SK-N-SH (cell line): Measurements from ENCODE around the gene CLDN16. TPM values are rescaled to one million over a fixed set of nuclear protein-coding genes. Genes with fewer than 3 reads are reported as not detected.

Experiments
- CTCF ChIA-PET: fragments of 300-600, 350-600 bp; formaldehyde crosslinking; extraction: SDS; loops from one replicate; lab custom pipeline; 2021; lab: Yijun Ruan, JAX
- POLR2A ChIA-PET: fragments of 350-600 bp; sonication (Branson Sonifier 250); formaldehyde crosslinking; extraction: SDS; loops from one replicate; lab custom pipeline; 2020; ENCODE audit warnings: antibody characterized with exemption, inconsistent platforms; lab: Yijun Ruan, JAX
- DNase-seq: peaks from one replicate; pipeline ENCODE4 v3.0.0; 2012
- H2AFZ ChIP-seq: fragments of 200-600 bp; sonication (generic); 2 replicates; pipeline ENCODE4 v1.8.1; 2016; ENCODE audit warnings: antibody characterized with exemption, mild to moderate bottlenecking, low read depth
- H3F3A ChIP-seq: fragments of 200-600 bp; sonication (generic); replicated peaks from 2 replicates; pipeline ENCODE3; 2016; ENCODE audit warnings: antibody characterized with exemption, mild to moderate bottlenecking; ENCODE audit not compliant: insufficient read depth
- H3K27ac ChIP-seq, 2 experiments: fragments of 200-500 bp in 1 of 2; fragments of 200-600 bp in 1 of 2; sonication (Bioruptor generic) in 1 of 2; sonication (generic), shearing (Covaris generic) in 1 of 2; 2 replicates each; pipeline versions ENCODE4 v1.5.1 to v1.6.1; 2014 to 2016; ENCODE audit warnings: low read depth in 2 of 2, inconsistent platforms in 1 of 2, low read length in 1 of 2, mild to moderate bottlenecking in 1 of 2, mixed read lengths in 1 of 2
- H3K27me3 ChIP-seq: fragments of 200-600 bp; sonication (generic), shearing (Covaris generic); 2 replicates; pipeline ENCODE4 v1.6.1; 2016; ENCODE audit warnings: mixed run types; ENCODE audit not compliant: insufficient read depth
- H3K36me3 ChIP-seq, 2 experiments: fragments of 200-500 bp in 1 of 2; fragments of 200-600 bp in 1 of 2; sonication (Bioruptor generic) in 1 of 2; sonication (generic) in 1 of 2; replicated peaks in 1 of 2; 2 replicates each; pipeline versions ENCODE3 to v1.5.1; 2014 to 2016; ENCODE audit warnings: low read length in 1 of 2, mild to moderate bottlenecking in 1 of 2; ENCODE audit not compliant: insufficient read depth in 2 of 2, control insufficient read depth in 1 of 2
- H3K4me1 ChIP-seq, 2 experiments: fragments of 200-500 bp in 1 of 2; fragments of 200-600 bp in 1 of 2; sonication (Bioruptor generic) in 1 of 2; sonication (generic), shearing (Covaris generic) in 1 of 2; 2 replicates each; pipeline versions ENCODE4 v1.5.1 to v1.6.1; 2014 to 2016; ENCODE audit warnings: low read depth in 1 of 2, low read length in 1 of 2, mixed run types in 1 of 2; ENCODE audit not compliant: insufficient read depth in 2 of 2, control insufficient read depth in 1 of 2
- H3K4me2 ChIP-seq: fragments of 200-600 bp; sonication (generic), shearing (Covaris generic); 2 replicates; pipeline ENCODE4 v1.6.1; 2017; ENCODE audit warnings: mixed run types
- H3K4me3 ChIP-seq, 2 experiments: fragments of 200-500 bp in 1 of 2; fragments of 200-600 bp in 1 of 2; sonication (Bioruptor generic) in 1 of 2; sonication (generic), shearing (Covaris generic) in 1 of 2; 2 replicates each; pipeline versions ENCODE4 v1.5.1 to v1.8.1; 2014 to 2016; ENCODE audit warnings: low read depth in 2 of 2, inconsistent platforms in 1 of 2, low read length in 1 of 2, mild to moderate bottlenecking in 1 of 2, mixed read lengths in 1 of 2, moderate library complexity in 1 of 2
- H3K79me2 ChIP-seq: fragments of 200-600 bp; sonication (generic); 2 replicates; pipeline ENCODE4 v1.8.1; 2017; ENCODE audit warnings: mild to moderate bottlenecking; ENCODE audit not compliant: insufficient read depth
- H3K9ac ChIP-seq: fragments of 200-600 bp; sonication (generic); 2 replicates; pipeline ENCODE4 v1.6.1; 2017; ENCODE audit warnings: mixed run types
- H3K9me2 ChIP-seq: fragments of 200-600 bp; sonication (generic); 2 replicates; pipeline ENCODE4 v1.6.1; 2017; ENCODE audit warnings: mixed run types
- H3K9me3 ChIP-seq: fragments of 200-600 bp; sonication (generic); 2 replicates; pipeline ENCODE4 v1.6.1; 2017; ENCODE audit warnings: mixed run types, mild to moderate bottlenecking, moderate library complexity
- H4K20me1 ChIP-seq: fragments of 200-600 bp; sonication (generic); 2 replicates; pipeline ENCODE4 v1.6.1; 2017; ENCODE audit warnings: mild to moderate bottlenecking, mixed run types; ENCODE audit not compliant: insufficient read depth
- CHD2 ChIP-seq: fragments of 150-350 bp; IDR thresholded peaks from 2 replicates; pipeline ENCODE4 v1.6.1; 2018; ENCODE audit warnings: low read length; ENCODE audit not compliant: partially characterized antibody
- CTCF ChIP-seq: fragments of 200-600 bp; sonication (generic); IDR thresholded peaks from 2 replicates; pipeline ENCODE4 v1.6.1; 2017; ENCODE audit warnings: antibody characterized with exemption, mild to moderate bottlenecking, moderate library complexity
- EZH2phosphoT487 ChIP-seq: fragments of 200-600 bp; sonication (generic); IDR thresholded peaks from 2 replicates; pipeline ENCODE4 v1.6.1; 2017; ENCODE audit warnings: low read depth, mixed run types, mild to moderate bottlenecking, antibody characterized with exemption, moderate library complexity, borderline replicate concordance
- FOXJ3 ChIP-seq: sonication (generic); formaldehyde crosslinking; IDR thresholded peaks from 2 replicates; pipeline ENCODE4 v1.5.1; 2020; ENCODE audit warnings: mild to moderate bottlenecking, missing genetic modification reagents
- GABPA ChIP-seq: IDR thresholded peaks from 2 replicates; pipeline ENCODE4 v1.4.0; 2012; ENCODE audit warnings: low read depth, mild to moderate bottlenecking
- JUND ChIP-seq: IDR thresholded peaks from 2 replicates; pipeline ENCODE4 v1.4.0; 2012
- MAX ChIP-seq: IDR thresholded peaks from 2 replicates; pipeline ENCODE4 v1.4.0; 2012; ENCODE audit warnings: low read depth
- MEF2A ChIP-seq: IDR thresholded peaks from 2 replicates; pipeline ENCODE4 v1.4.0; 2012; ENCODE audit warnings: low read depth, borderline replicate concordance
- NRF1 ChIP-seq: IDR thresholded peaks from 2 replicates; pipeline ENCODE4 v1.6.1; 2012; ENCODE audit warnings: low read depth, mild to moderate bottlenecking, low read length
- POLR2AphosphoS5 ChIP-seq: IDR thresholded peaks from 2 replicates; pipeline ENCODE4 v1.6.1; 2012; ENCODE audit warnings: low read depth, low read length
- RAD21 ChIP-seq: IDR thresholded peaks from 2 replicates; pipeline ENCODE4 v1.6.1; 2012; ENCODE audit warnings: mild to moderate bottlenecking, low read length
- REST ChIP-seq: IDR thresholded peaks from 2 replicates; pipeline ENCODE4 v1.6.1; 2012; ENCODE audit warnings: mild to moderate bottlenecking, low read depth, low read length, moderate library complexity
- TEAD4 ChIP-seq: IDR thresholded peaks from 2 replicates; pipeline ENCODE4 v1.4.0; 2012; ENCODE audit warnings: mild to moderate bottlenecking, borderline replicate concordance; ENCODE audit not compliant: insufficient read depth
- USF2 ChIP-seq: fragments of 150-350 bp; IDR thresholded peaks from 2 replicates; pipeline ENCODE4 v1.6.1; 2017; ENCODE audit warnings: antibody characterized with exemption, low read length, low read depth, borderline replicate concordance
- YY1 ChIP-seq: IDR thresholded peaks from 2 replicates; pipeline ENCODE4 v1.4.0; 2012; ENCODE audit warnings: low read depth, mild to moderate bottlenecking
- WGBS: methylation state at CpG from one replicate; pipeline ENCODE4 v1.1.6; 2017; ENCODE audit warnings: low lambda C conversion rate; 5-methylcytosine and 5-hydroxymethylcytosine counted together
- polyA plus RNA-seq, 3 experiments: library from polyadenylated mRNA; depleted of rRNA; stranded (reverse); fragments of >200 nt; gene quantifications; 2 replicates each; pipeline ENCODE4 v1.2.3, GENCODE V29; 2012
- TF ChIP-seq, protein P1 (sequence below): fragments of 150-350 bp; IDR thresholded peaks from 2 replicates; pipeline ENCODE4 v1.6.1; 2016; ENCODE audit warnings: mild to moderate bottlenecking, low read depth, low read length
- TF ChIP-seq, protein P2 (sequence below): IDR thresholded peaks from 2 replicates; pipeline ENCODE4 v1.4.0; 2012; ENCODE audit warnings: low read depth, borderline replicate concordance

The CLDN16 gene
- polyA plus RNA-seq, 1 of the 3 experiments (the other 2 are of a cell fraction): 0.02 TPM

- peaks cover 5% of the 10 kb centered on the region; the same call in 1 of the 2 replicates for H3K27me3 ChIP-seq
- H3K4me2 ChIP-seq: no peak overlapping the region
- H3K9me2 ChIP-seq: no peaks in the 10 kb centered on the region
- no peak for TF ChIP-seq TEAD4
- TF ChIP-seq POLR2AphosphoS5: no peak
- TF ChIP-seq, protein P1, sequence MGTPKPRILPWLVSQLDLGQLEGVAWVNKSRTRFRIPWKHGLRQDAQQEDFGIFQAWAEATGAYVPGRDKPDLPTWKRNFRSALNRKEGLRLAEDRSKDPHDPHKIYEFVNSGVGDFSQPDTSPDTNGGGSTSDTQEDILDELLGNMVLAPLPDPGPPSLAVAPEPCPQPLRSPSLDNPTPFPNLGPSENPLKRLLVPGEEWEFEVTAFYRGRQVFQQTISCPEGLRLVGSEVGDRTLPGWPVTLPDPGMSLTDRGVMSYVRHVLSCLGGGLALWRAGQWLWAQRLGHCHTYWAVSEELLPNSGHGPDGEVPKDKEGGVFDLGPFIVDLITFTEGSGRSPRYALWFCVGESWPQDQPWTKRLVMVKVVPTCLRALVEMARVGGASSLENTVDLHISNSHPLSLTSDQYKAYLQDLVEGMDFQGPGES: no peak
- TF ChIP-seq FOXJ3 (CRISPR knock-in tag): no peak
- no peak for TF ChIP-seq MEF2A
- TF ChIP-seq GABPA: no peak
- no peak for TF ChIP-seq EZH2phosphoT487
- TF ChIP-seq RAD21: no peak
- H2AFZ ChIP-seq: no peak overlapping the region
- ChIA-PET POLR2A (no interaction called here), CTCF (no interaction called here)
- DNase-seq: no peak
- H3K9ac ChIP-seq: no peak overlapping the region
- H3K79me2 ChIP-seq: no peaks in the 10 kb centered on the region
- 15% methylated on average over 3 of the region's 3 CpGs for WGBS
- no peak overlapping the region for H3K4me3 ChIP-seq
- H3K4me1 ChIP-seq: no peaks in the 10 kb centered on the region
- H3K27ac ChIP-seq: no peak overlapping the region
- no peaks in the 10 kb centered on the region for H3F3A ChIP-seq
- H3K9me3 ChIP-seq: no peaks in the 10 kb centered on the region
- no peaks in the 10 kb centered on the region for H3K36me3 ChIP-seq
- H4K20me1 ChIP-seq: no peaks in the 10 kb centered on the region
These were observed 47.7 kb downstream of the CLDN16 start for GRCh38 chr3:190435618-190436017.

- Histone ChIP-seq H3K4me1 (no peaks in the 10 kb centered on the region), H3K36me3 (no peaks in the 10 kb centered on the region), H3K9ac (no peak overlapping the region), H3K4me2 (no peak overlapping the region), H3K27ac (no peak overlapping the region), H2AFZ (no peak overlapping the region), H3K79me2 (no peaks in the 10 kb centered on the region), H4K20me1 (no peaks in the 10 kb centered on the region), H3K27me3 (peaks cover 5% of the 10 kb centered on the region; the same call in 1 of the 2 replicates), H3K4me3 (no peak overlapping the region), H3K9me3 (no peaks in the 10 kb centered on the region), H3F3A (no peaks in the 10 kb centered on the region), H3K9me2 (no peaks in the 10 kb centered on the region)
- ChIA-PET POLR2A (no interaction called here), CTCF (no interaction called here)
- no peak for DNase-seq
- 12% methylated on average over 2 of the region's 2 CpGs for WGBS
- TF ChIP-seq MAX (no peak), YY1 (no peak), USF2 (no peak), CHD2 (no peak), NRF1 (no peak), RAD21 (no peak), JUND (no peak), CTCF (no peak), GABPA (no peak), REST (no peak)
- TF ChIP-seq, protein P2, sequence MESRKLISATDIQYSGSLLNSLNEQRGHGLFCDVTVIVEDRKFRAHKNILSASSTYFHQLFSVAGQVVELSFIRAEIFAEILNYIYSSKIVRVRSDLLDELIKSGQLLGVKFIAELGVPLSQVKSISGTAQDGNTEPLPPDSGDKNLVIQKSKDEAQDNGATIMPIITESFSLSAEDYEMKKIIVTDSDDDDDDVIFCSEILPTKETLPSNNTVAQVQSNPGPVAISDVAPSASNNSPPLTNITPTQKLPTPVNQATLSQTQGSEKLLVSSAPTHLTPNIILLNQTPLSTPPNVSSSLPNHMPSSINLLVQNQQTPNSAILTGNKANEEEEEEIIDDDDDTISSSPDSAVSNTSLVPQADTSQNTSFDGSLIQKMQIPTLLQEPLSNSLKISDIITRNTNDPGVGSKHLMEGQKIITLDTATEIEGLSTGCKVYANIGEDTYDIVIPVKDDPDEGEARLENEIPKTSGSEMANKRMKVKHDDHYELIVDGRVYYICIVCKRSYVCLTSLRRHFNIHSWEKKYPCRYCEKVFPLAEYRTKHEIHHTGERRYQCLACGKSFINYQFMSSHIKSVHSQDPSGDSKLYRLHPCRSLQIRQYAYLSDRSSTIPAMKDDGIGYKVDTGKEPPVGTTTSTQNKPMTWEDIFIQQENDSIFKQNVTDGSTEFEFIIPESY: no peak
These were observed 48.4 kb downstream of the CLDN16 start for GRCh38 chr3:190436331-190436730.
